SIG-M5 (cell line): ENCODE results near the gene HMSD.
A peak's percentile ranks its signal among the peaks of the same experiment; 100 is the strongest.

Experiments used
- DNase-seq: peaks from one replicate; lab custom pipeline; 2025; lab: John Stamatoyannopoulos, UW

Gene HMSD

DNA sequence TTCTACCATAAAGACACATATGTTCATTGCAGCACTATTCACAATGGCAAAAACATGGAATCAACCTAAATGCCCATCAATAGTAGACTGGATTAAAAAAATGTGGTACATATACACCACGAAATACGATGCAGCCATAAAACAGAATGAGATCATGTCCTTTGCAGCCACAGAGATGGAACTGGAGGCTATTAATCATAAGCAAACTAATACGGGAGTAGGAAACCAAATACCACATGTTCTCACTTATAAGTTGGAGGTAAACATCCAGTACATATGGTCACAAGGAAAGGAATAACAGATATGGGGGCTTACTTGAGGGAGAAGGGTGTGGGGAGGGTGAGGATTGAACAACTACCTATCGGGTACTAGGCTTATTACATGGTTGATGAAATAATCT lies 7.7 kb downstream of the HMSD start:
- DNase-seq = no peak

DNA sequence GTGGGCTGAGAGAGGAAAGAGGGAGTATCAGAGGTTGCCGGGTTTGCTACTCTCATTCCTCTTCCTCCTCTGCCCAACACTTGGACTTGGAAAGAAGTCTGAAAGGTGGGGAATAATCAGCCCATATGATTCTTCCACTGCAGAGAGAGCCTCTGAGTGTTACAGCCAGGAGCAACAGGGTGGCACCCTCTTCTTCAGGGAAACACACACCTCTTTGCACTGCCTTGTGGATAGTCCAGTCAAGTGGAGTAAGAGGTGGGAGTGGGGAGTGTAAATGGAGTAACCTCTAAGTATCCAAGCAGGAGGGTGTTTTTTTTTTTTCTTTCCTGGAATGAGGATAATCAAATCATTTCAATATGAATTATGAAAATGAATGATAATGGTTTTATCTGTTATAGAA lies 11.8 kb downstream of the HMSD start:
- no peak for DNase-seq

DNA sequence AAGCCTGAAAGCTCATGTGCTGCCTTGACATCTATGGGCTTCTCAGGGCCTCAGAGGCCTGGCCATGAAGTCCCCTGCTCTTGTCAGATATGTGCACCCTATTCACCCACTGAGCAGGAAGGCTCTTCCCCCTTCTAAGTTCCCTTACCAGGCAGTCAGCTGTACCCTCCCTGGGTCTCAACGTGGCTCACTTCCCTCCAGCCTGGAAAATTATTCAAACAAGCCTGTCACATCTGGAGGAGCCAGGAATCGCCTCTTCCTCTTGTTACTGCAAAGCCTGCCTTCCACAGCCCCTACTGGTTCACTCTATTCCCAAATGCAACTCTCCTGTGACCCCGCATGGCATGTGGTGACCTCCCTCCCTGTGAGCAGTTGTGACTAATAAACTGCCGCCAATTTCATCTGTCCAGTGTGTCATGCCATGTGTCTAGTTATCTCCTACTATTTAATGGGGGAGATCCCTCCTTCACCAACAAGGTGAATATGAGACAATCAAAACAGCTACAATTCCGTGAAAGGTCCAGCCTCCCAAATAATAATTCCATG lies 12.4 kb downstream of the HMSD start:
- DNase-seq = no peak

DNA sequence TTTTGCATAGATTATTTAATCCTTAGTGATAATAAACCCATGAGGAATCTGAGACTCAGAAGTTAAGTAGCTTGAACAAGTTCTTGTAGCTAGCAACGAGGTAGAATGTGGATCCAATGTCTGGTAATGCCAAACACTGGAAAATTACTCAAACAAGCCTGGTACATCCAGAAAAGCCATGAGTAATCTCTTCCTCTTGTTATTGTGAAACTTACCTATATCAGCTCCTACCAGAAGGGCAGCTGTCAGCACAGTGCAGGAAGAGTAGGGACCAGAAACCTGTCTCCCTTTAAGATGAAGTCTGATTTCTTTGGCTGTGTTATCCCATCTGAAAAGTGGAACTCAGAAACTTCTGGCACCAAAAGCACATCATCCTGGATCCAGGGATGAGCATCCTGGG lies 13.0 kb downstream of the HMSD start:
- DNase-seq = no peak

DNA sequence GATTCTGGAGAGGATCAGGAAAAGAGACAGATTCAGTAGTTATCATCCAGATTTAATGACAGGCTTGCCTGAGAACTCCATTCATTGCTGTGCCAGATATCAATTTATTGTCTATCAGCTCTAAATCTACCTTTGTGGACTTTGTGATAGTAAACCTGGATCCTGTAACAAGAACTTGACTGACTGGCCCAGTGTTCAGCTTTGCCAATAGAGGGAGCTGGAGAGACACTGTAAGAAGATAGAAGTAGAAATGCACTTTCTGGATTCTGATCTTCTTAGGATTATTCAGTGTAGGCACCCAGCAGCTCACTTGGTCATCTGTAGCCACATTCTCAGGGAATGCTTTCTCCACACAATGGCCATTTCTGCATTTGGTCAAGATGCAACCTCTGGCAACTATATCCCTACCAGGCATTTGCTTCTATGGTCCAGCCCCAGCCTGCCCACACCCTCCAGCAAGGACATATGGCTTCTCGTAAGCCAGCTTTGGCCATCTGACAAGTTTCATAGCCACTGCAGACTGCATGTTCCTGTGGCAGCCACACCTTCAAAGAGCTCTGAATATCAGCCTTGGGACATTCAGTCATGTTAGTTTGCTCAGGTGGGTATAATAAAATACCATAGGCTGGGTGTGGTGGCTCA lies 14.6 kb downstream of the HMSD start:
- DNase-seq = peak; percentile 9

DNA sequence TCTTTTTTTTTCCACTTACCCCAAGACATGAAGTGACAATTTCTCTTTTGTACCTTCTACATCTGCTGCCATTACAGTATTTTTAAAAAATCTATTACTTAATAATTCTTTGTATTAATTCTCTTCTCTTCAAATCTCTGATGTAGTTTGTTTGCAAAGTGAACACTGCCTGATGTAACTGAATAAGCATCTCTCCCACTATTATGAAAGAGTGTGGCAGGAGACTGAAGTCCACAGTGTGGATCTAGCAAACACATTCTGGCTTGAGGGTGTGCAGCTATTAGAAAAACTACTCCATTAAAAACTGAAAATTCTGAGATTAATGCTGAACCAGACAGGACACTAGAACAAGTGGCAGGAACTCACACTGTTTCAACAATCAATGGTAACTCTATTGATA lies 15.8 kb downstream of the HMSD start:
- no peak for DNase-seq

DNA sequence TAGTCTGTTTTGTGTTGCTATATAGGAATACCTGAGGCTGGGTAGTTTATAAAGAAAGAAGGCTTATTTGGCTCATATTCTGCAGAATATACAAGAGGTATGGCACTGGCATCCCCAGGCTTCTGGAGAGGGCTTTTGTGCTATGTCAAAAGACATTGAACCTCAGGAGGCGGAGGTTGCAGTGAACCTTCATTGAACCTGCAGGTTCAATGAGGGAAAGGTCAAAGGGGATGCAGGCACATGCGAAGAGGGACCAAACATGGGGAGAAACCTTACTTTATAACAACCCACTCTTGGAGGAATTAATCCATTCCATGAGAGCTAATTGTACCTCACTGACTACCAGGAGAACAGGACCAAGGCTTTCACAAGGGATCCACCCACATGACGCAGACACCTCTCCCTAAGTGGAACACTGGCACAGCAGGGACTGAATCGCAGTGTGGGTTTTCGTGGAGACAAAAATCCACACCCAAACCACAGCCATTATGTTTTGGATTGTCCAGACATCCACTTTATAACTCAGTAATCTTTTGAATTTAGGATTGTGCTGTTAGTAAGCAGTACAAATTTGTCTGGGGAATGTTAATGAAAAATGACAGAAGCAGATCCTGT lies 16.7 kb downstream of the HMSD start:
- no peak for DNase-seq

DNA sequence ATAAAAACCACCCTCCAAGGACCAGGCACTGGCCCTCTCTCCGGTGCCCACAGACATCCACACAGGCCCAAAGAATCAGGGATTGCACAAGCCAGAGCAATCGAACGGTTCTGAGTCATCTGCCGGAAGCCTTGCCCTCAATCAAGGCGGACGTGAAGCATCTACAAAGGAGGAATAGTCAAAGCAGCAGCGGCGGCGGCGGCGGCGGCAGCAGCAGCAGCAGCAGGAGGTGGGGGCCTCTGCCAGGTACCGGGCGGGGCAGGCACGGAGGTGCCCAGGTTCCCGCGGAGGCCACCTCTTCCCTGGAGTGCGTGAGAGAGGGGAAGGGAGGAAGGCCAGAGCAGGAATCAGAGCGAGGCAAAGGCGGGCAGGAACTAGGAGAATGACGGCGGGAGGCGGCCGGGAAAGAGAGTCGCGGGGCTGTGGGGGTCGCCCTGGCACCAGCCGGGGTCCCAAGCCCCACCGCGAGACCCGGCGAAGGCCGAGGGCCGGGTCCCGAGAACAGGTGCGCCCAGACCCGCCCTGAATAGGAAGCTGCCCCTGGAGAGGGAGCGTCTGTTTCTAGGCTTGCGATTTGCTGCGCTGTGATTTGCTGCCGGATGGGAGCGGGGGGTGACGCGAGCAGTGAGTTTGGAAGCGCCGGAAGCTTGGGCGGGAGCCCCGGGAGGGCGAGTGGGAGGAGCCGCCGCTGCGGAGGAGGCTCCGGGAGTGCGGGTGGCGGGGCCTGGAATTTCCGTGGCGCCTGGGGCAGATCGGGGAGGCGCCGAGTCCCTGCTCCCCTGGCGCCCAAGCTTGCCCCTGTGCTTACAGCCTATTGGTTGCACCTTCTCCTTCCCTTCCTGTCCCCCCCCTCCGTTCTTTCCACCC lies 21.1 kb downstream of the HMSD start, which contains the start of gene SERPINB8:
Gene SERPINB8, plus strand, starts transcription at position 140 of the 867 bp plus-strand sequence. CDS start 8,228 bp downstream, outside the sequence.
- DNase-seq = peak; percentile 67

DNA sequence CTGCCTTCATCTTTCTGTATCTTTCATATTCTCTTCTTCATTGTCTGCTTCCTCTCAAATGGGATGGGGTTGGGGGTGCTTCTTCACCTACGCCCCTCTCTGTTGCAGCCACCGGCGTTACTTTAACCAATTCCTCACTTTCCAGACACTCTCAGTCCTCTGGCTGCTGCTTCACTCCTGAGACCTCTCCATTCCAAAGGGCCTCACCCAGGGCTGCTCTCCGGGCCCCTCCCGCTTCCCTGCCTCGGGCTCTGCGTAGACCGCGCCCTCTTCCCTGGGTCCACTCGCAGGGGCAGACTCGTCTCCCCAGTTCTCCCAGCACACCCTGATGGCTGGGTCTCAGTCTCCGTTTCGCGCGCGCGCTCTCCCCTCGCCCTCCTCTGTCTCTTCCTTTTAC lies 21.7 kb downstream of the HMSD start:
- no peak for DNase-seq

DNA sequence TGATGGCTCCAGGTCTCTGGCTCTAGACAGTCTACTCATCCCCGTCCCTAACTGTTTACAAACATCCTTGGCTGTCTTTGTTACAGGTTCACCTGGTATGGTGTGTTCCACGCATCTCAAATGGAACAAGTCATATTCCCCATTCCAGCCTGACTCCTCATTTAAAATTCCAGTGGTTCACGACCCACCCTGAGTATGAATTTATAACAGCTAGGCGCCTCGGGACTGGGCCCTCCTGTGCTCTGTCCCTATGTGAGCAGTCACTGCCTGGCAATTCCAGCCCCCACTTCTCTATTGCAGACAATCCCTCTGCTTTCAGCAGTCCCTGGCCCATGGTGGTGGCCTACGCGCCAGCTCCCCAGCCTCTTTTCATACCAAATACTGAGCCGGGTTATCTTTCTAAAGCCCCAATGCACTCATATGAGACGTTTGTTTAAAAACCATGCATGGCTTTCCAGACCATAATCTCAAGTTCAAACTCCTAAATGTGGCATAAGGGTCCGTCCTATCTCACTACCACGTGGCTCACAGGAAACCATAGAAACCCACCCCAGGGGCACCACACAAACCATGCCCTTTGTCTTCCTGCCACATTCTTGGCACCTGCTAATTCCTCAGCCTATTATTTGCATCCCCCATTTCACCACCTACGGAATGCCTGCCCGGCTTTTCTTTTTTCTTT lies 22.4 kb downstream of the HMSD start:
- DNase-seq = no peak

DNA sequence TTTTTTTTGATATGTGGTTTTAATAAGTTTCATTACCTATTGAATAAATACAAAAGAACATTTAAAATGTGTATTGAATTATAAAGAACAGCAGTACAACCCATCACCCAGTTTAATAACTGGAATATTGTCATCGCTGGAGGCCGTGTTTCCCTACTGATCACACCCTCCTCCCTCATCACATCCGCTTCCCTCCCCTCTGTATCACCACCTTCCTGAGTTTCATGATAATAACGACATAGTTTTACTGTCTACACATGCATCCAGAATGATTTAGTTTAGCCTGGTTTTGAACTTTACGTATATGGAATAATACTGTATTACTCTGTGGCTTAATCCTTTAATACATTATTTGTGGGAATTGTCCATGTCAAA lies 22.9 kb downstream of the HMSD start:
- no peak for DNase-seq

DNA sequence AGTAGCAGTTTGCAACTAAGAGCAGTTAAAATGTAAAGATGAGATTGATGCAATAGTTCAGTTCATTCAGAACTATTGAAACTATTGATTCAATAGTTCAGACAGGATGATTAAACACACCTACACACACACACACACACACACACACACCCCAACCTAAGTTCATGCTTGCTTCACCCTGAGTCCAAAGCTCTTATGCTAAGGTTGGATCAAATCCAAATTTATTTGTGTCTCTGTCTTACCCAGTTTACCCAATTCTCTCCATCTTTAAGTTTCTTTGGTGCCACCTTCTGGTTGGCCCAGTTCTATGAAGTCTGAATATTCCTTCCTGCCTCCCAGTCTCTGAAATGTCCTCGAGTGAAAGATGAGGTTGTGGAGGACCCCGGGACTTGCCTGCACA lies 25.9 kb downstream of the HMSD start:
- peak; percentile 43 for DNase-seq

DNA sequence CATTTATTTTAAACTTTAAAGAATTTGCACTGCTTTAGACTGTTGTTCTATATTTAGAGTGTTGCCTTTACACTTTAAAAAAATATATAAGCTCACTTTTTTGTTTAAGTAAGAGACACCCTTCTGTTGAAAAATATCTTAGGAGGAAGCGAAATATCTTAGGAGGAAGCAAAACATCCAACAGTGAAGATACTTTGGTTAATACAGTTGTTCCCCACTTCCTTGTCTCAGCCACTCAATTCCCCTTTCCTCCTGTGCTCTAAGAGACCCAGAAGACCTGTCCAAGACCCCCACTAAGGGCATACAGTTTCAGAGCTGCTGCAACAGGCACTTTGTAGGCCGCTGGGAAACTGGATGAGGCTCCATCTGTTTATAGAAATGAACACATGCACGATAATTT lies 26.5 kb downstream of the HMSD start:
- peak; percentile 36 for DNase-seq

DNA sequence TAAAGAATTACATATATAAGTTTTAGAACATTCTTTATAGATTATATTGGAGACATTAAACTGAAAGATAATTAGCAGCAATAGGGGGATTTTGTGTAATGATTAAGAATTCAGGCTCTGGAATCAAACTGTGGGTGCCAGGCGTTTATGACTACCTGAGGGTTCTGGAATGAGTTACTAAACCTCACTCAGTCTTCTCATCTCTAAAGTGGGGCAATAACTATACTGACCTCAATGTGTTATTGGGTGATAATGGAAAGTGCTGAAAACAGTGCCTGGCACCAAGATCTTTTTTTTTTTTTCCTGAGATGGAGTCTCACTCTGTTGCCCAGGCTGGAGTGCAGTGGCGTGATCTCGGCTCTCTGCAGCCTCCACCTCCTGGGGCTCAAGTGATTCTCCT lies 27.9 kb downstream of the HMSD start:
- no peak for DNase-seq

DNA sequence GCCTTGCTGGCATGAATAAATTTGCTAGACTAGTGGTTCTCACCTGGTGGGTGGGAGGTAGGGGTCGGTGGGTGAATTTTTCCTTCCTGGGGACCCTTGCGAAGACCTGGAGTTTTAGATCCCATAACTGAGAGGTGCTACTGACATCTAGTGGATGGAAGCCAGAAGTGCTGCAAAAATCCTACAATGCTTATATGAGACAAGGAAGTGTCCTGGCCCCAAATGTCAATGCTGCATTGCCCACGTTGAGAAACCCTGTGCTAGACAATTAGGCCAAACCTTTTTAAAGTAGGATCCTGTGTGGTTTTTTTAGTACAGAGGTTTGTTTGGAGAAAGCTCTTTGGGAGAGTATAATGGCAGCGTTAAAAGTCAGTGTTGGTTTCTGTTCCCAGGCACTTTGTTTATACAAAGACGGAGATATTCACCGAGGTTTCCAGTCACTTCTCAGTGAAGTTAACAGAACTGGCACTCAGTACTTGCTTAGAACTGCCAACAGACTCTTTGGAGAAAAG lies 30.4 kb downstream of the HMSD start:
- DNase-seq = no peak

DNA sequence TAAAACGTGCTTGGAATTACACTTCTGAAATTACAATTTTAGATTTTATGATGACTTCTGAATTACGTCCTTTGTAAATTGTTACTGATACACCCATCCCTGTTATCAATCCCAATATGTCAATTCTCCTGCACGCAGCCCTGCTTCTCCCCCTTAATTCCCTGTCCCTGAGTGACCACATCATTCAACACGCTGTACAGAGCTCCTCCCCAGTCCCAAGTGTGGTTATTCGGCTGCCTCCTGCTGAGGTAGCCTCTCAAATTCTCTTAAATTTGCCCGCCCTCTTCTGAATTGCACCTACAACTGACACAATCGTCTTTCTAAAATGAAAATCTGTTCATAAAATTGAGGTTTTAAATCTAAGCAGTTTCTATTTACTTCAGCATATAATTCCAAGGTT lies 30.9 kb downstream of the HMSD start:
- no peak for DNase-seq

DNA sequence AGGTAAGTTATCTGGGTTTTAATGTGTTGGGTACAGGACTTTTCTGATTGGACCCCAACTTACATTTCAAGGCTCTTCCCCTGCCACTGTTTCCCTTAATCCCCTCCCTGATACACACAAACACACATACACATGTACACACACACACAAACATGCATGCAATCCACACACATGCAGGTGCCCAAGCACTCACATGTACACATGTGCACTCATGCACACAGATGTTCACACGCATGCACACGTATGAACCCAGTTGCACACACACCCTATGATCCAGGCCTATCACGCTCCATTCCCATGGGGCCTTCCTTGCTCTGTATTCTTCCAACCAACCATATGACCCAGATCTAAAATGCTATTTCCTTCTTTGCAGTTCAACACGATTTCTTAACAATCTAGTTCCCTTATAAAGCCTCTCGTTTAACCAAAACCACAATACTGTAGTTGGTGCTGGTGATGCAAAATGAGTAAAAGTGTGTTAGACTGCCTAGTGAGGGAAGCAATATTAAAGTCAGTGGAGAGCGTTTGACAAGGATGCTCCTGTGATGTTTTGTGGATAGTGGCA lies 31.9 kb downstream of the HMSD start:
- peak; percentile 22 for DNase-seq

DNA sequence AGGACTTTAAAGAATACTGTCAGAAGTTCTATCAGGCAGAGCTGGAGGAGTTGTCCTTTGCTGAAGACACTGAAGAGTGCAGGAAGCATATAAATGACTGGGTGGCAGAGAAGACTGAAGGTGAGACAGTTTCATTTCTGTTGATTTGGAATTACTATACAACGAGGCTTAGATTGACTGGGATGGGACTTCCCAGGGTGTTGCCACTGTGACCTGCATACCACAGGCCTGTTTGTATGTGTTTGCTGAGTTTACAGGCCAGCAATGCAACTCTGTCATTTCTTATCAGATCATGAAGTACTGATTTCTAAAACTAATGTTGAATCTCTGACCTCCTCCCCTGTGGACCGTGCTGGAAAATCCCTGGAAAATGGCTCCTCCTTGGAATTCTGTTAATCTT lies 32.6 kb downstream of the HMSD start:
- no peak for DNase-seq

DNA sequence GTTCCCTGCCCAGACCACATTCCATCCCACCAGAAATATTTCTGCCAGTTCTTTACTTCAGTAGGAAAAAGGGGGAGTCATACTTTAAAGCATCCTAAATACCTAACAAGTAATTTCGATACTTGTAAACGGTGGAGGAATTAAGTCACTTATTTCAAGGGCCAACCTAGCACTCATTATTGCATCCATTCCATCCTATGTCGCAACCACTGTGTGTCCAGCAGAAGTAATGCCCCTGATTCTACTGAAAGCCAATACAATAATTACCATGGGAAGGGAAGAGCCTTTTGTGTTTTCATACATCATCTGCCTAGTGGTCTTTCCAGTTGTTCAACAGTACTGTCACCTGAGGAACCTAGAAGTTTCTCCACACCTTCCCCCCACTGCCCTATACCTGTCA lies 33.3 kb downstream of the HMSD start:
- no peak for DNase-seq

DNA sequence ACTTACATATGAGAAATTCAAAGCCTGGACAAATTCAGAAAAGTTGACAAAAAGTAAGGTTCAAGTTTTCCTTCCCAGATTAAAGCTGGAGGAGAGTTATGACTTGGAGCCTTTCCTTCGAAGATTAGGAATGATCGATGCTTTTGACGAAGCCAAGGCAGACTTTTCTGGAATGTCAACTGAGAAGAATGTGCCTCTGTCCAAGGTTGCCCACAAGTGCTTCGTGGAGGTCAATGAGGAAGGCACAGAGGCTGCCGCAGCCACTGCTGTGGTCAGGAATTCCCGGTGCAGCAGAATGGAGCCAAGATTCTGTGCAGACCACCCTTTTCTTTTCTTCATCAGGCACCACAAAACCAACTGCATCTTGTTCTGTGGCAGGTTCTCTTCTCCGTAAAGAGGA lies 37.8 kb downstream of the HMSD start:
- DNase-seq = no peak

DNA sequence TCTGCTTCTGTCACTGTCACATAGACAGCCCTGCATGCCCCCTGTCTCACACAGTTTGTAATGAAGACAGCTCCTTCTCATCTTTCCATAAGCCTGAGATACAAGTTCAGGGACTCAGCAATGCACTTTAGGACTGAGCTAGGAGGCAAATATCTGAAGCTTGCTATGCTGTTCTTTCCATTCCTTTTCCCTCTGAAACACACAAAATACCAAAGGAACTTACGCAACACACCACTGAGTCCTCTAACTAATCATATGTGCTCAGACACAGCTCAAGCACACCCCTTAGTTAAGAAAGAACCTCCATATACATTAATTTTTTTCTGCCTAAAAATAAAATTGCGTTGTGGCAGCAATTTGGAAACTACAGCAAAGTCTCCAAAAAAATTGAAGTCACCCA lies 38.6 kb downstream of the HMSD start:
- no peak for DNase-seq

DNA sequence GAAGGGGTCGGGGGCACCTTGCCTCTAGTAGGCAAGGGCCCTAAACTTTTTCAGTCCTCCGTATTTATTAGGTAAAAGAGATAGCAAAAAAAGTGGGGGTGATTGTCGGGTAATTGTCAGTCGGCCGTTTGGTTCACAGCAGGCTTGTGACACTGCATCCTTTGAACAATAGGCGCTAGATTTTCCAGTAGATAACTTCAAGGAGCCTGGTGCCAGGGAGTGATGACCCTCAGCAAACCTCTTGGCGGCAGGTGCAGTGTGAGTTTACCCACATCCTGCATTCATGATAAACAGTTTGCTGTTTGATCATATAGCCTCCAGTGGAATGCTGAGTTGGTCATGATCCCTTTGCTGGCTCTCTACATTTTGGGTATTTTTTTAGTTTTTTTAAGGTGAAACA lies 43.6 kb downstream of the HMSD start:
- DNase-seq = no peak
